Activated naive CD4-positive, alpha-beta T cell treated with anti-CD3 and anti-CD28 coated beads, Interleukin-2, amount 50 U/mL, for 16 hours (primary cell): Measurements from ENCODE around the gene TMEM151B.
"Not testable (repeated sequence)": the region's sequence is repeated elsewhere in the genome, so short reads cannot be mapped to it uniquely, and the experiment has no call there.

ENCODE experiments used
- DNase-seq: peaks from one replicate; pipeline ENCODE4 v3.0.0-alpha.2; 2020

Gene TMEM151B

DNA sequence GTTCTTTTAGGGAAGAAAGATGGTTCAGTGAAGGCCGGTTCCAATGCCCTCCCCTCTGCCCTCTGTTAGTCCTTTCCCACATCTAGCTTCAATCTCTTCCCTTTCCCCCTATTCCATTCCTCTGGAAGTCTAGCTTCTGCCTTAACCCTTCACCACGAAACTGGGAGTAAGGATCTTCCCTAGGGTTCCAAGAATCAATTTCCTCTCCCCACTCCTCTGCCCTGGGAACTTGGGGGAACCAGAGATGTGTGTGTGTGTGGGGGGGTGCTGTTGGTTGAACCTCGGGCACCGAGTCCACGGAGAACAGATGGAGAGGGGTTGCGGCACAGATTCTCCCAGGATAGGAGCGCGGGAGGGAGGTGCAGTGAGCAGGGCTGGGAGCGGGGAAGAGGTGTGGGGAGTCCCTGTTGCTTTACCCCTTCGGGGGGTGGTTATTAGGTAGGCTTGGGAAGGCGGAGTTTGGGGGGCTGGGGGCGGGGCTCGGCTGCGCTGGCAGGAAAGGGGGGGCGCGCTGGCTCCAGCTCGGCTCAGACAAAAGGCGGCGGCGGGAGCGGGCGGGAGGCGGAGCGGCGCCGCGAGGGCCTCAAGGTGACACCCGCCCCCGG lies at the start of gene TMEM151B:
TSS of gene TMEM151B (plus strand) at position 530 of the 605 bp plus-strand sequence. CDS start 293 bp downstream, outside the sequence.
- no peak for DNase-seq

- no peak for DNase-seq
Measured at GRCh38 chr6:44220913-44221290, 49.3 kb upstream of the TMEM151B start.

DNA sequence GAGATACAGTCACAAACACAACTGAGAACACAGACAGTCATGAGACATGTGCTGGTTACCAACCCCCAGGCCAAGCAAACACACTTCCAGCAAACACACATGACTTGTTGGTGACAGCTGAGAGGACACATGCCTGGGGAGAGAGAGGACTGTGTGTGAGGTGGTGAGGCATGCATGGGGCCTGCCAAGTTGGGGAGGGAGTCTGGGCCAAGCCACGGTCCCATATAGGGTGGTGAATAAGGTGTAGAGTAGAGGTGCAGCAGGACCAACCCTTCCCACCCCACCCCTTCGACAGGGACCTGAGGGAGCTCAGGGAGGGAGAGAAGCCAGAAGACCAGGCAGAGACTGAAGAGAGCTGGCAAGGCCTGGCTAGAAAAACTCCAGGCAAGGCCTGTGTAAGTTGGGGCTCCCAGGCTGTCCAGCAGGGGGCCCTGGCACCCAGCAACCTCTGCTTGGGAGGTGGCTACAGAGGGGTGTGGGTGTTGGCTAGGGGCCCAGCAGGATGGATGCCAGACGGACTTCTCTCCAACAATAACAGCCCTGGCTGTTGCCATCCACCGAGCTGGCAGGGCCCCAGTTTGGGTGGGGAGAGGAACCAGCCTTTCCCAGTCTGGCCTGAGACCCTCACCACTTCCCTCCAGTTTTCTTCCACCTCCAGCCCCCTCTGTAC lies 48.8 kb upstream of the TMEM151B start:
- peak; percentile 73 for DNase-seq

DNA sequence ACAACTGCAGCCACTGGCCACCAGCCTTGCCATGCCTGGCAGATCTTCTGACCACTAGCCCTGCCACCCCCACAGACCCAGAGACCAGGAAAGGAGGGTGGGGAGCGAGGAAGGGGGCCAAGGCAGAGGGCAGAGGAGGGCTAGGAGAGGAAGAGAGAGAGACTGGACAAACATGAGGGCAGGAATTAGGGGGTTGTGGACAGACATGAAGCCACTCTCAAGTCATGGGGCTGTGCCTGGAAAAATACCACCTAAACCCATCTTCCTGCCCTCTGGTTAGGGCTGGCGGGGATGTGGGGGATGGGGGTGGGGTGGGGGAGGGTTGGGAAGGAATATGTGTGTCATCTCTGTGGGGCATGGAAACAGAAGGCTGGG lies 48.3 kb upstream of the TMEM151B start:
- no peak for DNase-seq

DNA sequence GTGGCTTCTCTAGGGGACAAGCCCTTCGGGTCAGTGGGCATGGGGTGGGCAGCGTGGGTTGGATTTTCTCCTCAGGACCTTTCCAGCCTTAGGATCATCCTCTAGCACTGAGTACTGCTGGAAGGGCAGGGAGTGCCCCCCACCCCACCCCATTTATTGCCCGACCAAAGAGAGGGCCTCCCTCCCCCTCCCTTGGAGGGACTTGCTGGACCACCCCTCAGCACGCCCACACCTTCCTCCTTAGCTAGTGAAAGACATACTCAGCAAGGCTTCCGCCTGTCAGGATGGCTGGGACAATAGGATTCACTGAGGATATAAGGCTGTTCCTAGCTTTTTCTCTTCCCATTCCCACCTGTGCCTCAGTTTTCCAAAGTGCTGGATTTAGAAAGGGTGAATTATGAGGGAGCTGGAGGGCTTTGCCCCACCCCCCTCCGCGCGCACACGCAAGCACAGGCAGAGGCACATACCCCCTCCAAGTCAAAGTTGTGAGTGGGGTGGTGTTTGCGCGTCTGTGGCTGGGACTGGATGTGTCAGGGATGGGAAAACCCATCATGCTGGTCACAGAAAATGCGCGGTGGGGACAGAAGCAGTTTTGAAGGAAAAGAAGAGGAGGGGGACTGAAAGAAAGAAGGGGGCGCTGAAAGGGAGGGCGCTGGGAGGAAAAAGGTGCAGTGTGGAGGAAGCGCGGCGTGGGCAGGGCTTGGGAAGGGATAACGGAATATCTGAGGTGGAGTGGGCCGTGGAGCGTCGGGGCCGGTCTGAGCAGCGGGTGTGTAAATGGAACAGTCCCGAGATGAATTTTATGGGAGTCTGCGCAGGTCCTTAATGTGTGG lies 47.5 kb upstream of the TMEM151B start:
- no peak for DNase-seq

DNA sequence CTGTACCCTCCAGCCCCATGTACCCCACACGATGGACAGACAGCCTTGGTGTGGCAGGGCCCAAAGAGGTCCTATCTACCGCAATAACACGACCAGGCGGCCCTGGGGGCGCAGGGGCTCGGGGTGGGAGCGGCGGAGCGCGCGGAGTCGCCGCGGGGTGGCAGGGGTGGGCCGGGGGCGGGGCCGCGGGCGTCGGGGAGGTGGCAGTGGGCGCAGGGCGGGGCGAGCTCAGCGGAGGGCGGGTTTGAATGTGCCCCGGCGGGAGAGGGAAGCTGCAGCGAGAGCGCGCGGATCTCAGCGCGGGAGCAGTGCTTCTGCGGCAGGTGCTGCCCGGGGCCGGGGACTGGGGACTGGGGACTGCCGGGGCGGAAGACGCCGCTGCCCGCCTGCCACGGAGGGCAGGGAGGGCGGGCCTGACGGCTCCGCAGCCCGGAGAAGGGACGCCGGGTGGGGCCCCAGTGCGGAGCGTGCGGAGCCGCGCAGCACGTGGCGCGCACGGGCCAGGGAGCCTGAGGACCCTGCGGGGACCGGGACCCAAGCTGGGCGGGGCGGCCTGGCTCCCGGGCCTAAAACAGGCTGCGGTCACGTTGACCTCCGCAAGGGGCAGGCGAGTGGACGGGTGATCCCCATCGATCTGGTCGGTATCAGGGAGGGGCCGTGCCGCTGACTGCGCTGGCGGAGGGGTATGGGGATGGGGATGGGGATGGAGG lies 46.8 kb upstream of the TMEM151B start, which contains the start of gene SLC29A1:
TSS of gene SLC29A1 (plus strand) at position 277 of the 710 bp plus-strand sequence. CDS start 3,719 bp downstream, outside the sequence.
- DNase-seq: peak; percentile 88

DNA sequence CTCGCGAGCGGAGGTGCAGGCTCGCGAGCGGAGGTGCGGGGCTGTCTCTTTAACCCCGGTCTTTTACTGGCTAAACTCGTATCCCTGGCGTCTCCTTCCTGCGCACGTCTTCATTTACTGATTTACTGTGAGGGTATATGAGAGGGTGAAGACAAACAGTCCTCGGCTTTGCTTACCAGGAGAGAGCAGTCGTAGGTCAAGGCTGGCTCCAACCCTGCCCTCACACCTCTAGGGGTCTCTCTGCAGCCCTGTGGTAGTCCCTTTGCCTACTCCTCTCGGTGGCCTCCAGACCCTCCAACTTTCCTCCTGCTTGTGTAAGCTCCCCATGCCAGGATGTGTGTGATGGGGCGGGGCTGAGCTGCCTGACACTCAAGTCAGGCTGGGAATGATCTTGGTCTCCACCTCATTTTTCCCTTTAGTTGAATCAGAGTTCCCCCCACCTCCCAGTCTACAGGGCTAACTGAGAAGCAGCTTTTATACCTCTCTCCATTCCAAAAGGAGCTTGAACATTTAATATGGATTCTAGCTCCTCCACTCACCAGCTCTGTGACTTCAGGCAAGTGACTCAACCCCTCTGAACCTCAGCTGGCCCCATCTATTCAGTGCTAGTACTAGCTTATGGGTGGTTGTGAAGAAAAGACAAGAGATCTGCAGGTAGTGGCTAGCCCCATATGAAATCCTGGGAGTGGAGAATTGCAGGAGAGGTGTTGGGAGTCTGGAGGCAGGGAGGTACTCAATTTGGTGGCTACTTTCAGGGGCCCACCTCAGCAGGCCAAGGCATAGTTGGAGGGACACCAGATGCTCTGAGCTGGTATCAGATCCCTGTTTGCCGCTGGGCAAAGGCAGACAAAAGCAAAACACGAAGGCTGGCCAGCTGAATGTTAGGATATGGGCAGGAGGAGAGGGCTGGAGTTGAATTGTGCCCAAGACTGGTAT lies 46.0 kb upstream of the TMEM151B start:
- DNase-seq: peak; percentile 34

- DNase-seq: no peak
Measured at GRCh38 chr6:44224965-44225305, 45.3 kb upstream of the TMEM151B start.

GRCh38 chr6:44225579-44226325 lies 44.5 kb upstream of the TMEM151B start:
- no peak for DNase-seq

- DNase-seq: no peak
Measured at GRCh38 chr6:44226368-44227147, 43.7 kb upstream of the TMEM151B start.

- DNase-seq: no peak
Measured at GRCh38 chr6:44227148-44227793, 43.0 kb upstream of the TMEM151B start.

DNA sequence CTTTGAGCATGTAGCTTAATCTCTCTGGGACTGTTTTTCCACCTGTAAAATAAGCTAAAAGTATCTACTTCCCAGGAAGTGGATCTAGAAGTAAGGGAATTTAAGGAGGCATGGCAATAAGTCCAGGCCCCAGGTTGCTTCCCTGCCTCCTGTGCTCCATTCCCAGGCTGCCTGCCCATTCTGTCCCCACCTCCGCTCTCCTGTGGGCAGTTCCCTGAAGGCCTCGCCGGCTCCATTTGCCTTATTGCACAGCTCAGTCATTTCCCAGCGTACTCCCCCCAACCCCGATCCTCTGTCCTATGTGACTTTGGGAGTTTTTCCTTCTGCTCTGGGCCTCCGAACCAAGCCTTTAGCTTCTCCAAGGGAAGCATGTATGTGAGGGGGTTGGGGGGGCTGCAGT lies 42.2 kb upstream of the TMEM151B start:
- no peak for DNase-seq

DNA sequence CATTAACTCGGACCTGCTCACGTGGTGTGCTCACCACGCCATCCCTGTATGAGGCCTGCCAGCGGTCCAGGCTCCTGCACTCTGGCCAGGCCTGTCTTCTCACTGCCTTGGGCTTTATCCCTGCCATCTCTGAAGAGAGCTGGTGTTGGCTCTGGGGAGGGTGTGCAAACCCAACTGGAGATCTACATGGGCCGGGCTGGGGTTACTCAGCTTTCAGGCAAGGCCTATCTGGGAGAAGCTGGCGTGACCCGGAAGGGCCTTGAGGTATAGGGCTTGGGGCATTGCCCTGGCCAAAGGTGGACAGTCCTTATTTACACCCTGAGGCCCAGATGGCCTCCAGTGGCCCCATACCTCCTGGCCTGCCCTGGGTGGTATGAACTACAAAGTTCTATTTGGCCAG lies 41.8 kb upstream of the TMEM151B start:
- DNase-seq: no peak

DNA sequence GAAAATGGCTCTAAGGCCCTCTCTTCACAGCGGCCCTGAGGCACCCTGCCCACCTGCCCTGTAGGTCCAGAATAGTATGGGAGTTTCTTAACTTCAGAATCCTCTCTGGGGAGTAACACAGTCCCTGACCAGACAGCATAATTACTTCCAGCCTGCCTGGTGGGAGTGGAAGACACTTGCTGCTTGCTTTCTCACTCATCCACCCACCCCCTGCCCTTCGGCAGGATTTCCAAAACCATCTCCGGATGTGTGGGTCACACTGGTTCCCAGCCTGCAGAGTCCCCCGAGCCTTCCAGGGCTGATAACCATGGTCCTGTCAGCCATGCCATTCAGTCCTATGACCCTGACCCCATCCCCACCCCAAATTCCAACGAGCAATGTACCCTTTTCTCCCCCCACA lies 41.4 kb upstream of the TMEM151B start:
- no peak for DNase-seq

DNA sequence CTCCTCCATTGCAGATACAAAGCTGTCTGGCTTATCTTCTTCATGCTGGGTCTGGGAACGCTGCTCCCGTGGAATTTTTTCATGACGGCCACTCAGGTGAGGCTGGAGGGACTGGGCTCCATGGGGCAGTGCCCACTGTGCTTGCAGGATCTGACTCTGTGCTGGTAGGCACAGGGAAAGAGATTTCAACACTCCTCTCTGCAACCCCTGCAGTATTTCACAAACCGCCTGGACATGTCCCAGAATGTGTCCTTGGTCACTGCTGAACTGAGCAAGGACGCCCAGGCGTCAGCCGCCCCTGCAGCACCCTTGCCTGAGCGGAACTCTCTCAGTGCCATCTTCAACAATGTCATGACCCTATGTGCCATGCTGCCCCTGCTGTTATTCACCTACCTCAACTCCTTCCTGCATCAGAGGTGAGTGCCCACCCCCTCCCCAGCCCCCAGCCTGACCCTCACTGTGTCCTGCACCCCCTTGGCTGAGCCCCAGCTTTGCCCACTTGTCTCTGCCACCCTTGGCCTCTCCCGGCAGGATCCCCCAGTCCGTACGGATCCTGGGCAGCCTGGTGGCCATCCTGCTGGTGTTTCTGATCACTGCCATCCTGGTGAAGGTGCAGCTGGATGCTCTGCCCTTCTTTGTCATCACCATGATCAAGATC lies 40.7 kb upstream of the TMEM151B start:
- no peak for DNase-seq

DNA sequence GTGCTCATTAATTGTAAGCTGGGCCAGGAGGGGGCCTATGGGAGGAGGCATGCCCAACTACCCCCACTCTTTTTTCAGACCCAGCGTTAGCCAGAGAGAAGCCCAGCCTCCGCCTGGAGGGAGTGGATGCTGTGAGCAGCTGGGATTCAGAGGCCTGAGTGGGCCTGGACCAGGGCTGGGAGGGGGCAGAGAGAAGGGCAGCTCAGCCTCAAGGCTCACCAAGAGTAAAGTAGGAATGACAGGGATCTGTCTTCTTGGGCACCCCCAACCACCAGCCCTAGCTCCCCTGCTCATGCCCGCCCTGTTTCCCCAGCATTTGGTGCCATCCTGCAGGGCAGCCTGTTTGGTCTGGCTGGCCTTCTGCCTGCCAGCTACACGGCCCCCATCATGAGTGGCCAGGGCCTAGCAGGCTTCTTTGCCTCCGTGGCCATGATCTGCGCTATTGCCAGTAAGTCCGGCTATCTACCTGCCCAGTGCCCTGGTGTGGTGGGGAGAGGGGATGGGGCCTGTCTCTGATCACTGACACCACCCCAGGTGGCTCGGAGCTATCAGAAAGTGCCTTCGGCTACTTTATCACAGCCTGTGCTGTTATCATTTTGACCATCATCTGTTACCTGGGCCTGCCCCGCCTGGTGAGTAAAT lies 40.1 kb upstream of the TMEM151B start:
- no peak for DNase-seq

- DNase-seq: not testable (repeated sequence)
Measured at GRCh38 chr6:44231426-44231825, 38.8 kb upstream of the TMEM151B start.

DNA sequence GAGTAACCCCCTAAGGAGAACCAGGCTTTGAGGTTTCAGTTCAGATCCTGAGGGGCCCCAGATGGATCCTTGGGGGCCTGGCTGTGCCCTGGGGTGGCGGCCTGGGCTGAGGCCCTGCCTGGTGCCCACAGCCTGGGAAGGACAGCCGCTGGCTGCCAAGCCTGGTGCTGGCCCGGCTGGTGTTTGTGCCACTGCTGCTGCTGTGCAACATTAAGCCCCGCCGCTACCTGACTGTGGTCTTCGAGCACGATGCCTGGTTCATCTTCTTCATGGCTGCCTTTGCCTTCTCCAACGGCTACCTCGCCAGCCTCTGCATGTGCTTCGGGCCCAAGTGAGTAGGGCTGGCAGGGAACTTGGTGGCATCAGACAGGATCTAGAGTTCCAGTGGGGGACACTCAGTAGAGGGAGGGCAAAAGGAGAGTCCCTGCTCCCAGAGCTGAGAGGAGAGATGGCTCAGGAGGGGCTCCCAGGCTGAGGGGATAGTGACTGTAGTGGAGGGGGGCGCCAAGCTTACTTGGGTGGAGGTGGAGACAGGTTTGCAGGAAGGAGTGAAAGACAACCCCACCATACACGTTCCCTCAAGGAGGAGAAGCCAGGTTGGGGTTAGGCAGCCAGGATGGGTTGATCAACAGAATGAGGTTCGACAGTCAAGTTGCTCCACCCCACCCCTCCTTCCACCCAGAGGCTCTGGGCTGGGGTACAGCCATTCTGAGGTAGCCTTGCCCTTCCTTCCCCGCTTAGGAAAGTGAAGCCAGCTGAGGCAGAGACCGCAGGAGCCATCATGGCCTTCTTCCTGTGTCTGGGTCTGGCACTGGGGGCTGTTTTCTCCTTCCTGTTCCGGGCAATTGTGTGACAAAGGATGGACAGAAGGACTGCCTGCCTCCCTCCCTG lies 37.3 kb upstream of the TMEM151B start:
- no peak for DNase-seq
